ENCODE results near the gene CCDC121.
"Not testable (repeated sequence)": the region's sequence is repeated elsewhere in the genome, so short reads cannot be mapped to it uniquely, and the experiment has no call there.

CCDC121 gene

DNA sequence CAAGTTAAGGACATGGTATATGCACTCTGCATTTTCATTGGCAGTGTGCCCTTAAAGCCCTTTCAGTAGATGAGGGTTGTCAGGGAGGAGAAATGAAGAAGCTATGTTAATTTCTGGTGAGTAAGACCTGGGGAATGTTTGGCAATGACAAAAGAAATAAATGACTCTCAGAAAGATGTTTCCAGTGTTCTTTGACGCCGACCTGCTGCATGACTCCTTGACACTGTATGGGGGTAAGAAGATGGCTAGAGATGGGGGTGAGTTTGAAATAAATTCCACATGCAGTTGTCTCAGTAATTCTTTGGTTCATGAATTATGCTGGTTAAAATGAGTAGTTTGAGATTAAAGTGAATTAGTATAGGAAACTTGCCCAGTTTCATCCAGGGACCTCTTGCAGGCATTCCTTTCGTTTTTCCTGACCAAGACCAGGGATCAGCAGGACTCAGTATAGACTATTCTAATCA is 5.9 kb downstream of the CCDC121 start:
- no peak for DNase-seq
- TF ChIP-seq POLR2A (IDR thresholded peaks at IDR 0.05; ENCODE audit: low read length) (no peak), GATA1 (IDR thresholded peaks at IDR 0.05; ENCODE audit: low read depth, low read length) (no peak)

DNA sequence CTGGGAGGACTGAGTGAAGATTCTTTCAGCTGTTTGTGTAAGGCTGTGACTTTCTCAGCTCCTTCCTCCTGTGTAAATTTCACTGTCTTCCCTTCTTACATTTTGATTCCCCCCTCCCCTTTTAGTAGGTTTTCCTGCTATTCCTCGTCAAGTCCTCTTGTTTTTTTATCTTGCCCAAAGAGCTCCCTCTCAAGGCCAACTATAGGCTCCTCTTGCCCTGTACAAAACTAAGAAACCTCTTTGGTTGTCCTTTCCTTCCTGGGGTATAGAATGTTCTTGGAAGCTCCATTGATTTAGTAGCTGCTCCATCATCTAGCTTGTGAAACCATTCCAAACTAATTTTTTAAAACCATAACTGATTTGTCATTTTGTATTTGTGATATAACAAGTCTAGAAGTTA is 7.3 kb downstream of the CCDC121 start:
- DNase-seq = no peak
- TF ChIP-seq POLR2A (IDR thresholded peaks at IDR 0.05; ENCODE audit: low read length) (no peak), GATA1 (IDR thresholded peaks at IDR 0.05; ENCODE audit: low read depth, low read length) (no peak)

DNA sequence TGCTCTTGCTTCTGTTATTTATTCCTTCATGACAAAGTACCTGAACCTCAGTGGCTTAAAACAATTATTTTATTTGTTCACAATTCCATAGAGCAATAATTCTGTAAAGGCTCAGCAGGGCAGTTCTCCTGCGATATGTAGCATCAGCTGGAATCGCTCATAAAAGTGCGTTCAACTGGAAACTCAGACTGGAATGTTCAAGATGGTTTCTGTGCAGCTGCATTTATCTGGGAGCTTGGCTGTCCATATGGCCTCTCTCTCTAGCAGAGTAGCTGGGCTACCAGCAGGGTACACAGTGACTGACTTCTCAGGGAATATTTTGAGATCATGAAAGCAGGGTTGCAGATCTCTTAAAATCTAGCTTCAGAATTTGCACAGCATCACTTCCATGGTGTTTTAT is 13.5 kb downstream of the CCDC121 start:
- no peak for TF ChIP-seq POLR2A (IDR thresholded peaks at IDR 0.05; ENCODE audit: low read length)
- TF ChIP-seq GATA1 (IDR thresholded peaks at IDR 0.05; ENCODE audit: low read depth, low read length) = no peak
- no peak for DNase-seq

DNA sequence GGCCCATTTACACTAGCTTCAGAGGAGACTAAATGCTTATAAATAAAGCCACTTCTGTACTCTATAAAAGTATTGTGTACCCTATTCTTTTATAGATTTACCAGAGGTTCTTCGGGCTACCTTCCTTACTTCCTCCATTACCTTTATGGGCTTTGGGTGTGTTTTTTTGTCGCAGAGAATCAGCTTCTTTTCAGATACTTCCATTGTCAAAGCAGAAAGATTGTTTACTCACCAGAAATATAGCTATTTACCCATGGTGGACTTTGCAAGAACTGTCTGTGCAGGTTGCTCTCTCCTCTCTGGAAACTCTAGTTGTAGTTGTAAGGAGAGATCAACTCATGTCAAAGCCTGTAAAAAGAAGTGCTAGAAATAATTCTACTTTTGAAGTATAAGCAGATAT is 14.8 kb downstream of the CCDC121 start:
- TF ChIP-seq GATA1 (IDR thresholded peaks at IDR 0.05; ENCODE audit: low read depth, low read length) = no peak
- no peak for TF ChIP-seq POLR2A (IDR thresholded peaks at IDR 0.05; ENCODE audit: low read length)
- no peak for DNase-seq

DNA sequence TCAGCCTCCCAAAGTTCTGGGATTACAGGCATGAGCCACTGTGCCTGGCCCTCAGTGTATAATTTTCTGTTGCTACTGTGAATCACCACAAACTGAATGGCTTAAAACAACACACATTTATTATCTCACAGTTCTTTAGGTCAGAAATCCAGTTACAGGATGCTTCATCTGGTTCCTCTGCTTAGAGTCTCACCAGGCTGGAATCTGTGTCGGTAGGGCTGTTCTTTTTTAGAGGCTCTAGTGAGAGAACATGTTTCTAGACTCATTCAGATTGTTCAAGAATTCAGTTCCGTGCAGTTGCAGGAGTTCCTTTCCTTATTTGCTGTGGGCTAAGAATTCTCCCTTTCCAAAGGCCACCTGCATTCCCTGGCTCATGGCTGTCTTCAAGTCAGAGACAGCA is 22.2 kb downstream of the CCDC121 start:
- TF ChIP-seq GATA1 (IDR thresholded peaks at IDR 0.05; ENCODE audit: low read depth, low read length) = no peak
- no peak for TF ChIP-seq POLR2A (IDR thresholded peaks at IDR 0.05; ENCODE audit: low read length)
- DNase-seq = no peak

DNA sequence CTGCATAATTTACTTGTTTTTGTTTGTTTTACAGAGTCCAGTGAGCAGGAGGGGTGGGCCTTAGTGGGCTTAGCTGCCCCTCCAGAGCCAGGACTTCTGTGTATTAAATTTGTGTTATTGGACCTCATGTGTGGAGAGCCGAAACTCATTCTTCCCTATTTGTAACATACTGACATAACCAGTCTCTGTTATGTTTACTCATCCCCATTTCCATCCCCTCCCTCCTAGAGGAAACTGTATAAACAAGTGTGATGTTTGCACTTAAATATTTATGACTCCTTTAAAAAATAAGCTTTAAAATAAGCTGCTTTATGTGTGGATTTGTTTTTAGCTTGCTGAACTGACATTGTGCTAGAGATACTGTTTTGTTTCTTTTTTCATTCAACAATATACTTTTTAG is 32.2 kb downstream of the CCDC121 start:
- DNase-seq = no peak
- no peak for TF ChIP-seq POLR2A (IDR thresholded peaks at IDR 0.05; ENCODE audit: low read length)
- no peak for TF ChIP-seq GATA1 (IDR thresholded peaks at IDR 0.05; ENCODE audit: low read depth, low read length)

DNA sequence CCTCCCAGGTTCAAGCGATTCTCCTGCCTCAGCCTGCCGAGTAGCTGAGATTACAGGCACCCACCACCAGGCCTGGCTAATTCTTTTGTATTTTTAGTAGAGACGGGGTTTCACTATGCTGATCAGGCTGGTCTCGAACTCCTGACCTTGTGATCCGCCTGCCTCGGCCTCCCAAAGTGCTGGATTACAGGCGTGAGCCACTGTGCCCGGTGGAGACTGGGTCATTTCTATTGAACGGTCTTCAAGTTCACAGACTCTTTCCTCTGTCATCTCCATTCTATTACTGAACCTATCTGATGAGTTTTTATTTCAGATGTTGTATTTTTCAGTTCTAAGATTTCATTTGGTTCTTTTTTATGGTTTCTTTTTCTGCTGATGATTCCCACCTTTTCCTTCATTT is 33.4 kb downstream of the CCDC121 start:
- not testable (repeated sequence) for DNase-seq

DNA sequence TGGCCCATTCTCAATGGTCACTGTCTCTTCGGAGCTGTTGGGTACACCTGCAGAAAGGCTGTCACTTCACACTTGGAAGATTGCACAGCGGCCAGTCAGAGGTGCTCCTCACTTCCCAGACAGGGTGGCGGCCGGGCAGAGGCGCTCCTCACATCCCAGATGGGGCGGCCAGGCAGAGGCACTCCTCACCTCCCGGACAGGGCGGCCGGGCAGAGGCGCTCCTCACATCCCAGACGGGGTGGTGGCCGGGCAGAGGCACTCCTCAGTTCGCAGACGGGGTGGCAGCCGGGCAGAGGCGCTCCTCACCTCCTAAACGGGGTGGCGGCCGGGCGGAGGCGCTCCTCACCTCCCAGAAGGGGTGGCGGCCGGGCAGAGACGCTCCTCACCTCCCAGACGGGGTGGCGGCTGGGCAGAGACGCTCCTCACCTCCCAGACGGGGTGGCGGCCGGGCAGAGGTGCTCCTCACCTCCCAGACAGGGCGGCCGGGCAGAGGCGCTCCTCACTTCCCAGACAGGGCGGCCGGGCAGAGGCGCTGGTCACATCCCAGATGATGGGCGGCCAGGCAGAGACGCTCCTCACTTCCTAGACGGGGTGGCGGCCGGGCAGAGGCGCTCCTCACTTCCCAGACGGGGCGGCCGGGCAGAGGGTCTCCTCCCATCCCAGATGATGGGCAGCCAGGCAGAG is 34.6 kb downstream of the CCDC121 start:
- not testable (repeated sequence) for DNase-seq

DNA sequence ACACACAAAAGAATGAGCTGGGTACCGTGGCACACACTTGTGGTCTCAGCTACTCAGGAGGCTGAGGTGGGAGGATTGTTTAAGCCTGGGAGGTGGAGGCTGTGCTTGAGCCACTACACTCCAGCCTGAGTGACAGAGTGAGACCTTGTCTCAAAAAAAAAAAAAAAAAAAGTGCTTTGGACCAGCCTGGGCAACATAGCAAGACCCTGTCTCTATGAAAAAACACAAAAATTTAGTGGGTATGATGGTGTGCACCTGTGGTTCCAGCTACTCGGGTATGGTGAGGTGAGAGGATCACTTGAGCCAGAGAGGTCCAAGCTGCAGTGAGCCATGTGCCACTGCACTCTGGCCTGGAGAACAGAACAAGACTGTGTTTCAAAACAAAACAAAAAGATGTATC is 35.6 kb downstream of the CCDC121 start:
- no peak for TF ChIP-seq GATA1 (IDR thresholded peaks at IDR 0.05; ENCODE audit: low read depth, low read length)
- no peak for TF ChIP-seq POLR2A (IDR thresholded peaks at IDR 0.05; ENCODE audit: low read length)
- no peak for DNase-seq

DNA sequence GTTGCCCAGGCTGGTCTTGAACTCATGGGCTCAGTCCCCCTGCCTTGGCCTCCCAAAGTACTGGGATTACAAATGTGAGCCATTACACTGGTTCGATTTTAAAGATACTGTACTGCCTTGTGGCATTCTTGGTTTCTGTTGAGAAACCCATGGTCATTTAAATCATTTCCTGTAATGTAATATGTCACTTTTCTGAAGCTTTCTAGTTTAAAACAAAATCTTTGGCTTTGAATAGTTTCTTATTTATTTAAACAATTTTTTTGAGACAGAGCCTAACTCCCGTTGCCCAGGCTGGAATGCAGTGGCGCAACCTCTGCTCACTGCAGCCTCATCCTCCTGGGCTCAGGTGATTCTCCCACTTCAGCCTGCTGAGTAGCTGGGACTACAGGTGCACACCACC is 37.1 kb downstream of the CCDC121 start:
- TF ChIP-seq POLR2A (IDR thresholded peaks at IDR 0.05; ENCODE audit: low read length) (no peak), GATA1 (IDR thresholded peaks at IDR 0.05; ENCODE audit: low read depth, low read length) (no peak)
- DNase-seq = no peak

DNA sequence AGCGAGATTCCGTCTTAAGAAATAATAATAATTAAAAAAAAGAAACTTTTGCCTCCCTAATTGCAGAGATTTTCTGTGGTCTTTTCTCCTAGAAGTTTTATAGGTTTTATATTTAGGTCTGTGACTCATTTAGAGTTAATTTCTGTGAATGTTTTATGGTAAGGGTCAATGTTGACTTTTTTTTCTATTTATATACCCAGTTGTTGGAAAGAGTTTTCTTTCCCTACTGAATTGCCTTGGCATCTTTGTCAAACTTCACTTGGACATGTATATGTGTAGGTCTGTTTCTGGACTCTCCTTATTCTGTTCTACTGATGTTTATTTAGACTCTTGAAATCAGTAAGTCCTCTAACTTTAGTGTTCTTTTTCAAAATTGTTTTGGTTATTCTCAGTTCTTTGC is 40.5 kb downstream of the CCDC121 start:
- TF ChIP-seq POLR2A (IDR thresholded peaks at IDR 0.05; ENCODE audit: low read length) = no peak
- TF ChIP-seq GATA1 (IDR thresholded peaks at IDR 0.05; ENCODE audit: low read depth, low read length) = no peak
- DNase-seq = no peak

DNA sequence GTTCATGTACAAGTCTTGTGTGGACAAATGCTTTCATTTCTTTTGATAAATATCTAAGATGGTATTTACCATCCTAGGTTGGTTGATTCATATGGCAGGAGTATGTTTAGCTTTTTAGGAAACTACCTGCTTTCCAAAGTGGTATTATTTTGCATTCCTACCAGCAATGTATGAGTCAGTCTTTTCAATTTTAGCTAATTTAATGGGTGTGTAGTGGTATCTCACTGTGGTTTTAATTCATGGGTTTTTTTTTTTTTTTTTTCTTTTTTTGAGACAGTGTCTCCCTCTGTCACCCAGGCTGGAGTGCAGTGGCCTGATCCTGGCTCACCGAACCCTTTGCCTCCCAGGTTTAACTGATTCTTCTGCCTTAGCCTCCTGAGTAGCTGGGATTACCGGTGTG is 41.8 kb downstream of the CCDC121 start:
- no peak for DNase-seq
- TF ChIP-seq POLR2A (IDR thresholded peaks at IDR 0.05; ENCODE audit: low read length) (no peak), GATA1 (IDR thresholded peaks at IDR 0.05; ENCODE audit: low read depth, low read length) (no peak)

DNA sequence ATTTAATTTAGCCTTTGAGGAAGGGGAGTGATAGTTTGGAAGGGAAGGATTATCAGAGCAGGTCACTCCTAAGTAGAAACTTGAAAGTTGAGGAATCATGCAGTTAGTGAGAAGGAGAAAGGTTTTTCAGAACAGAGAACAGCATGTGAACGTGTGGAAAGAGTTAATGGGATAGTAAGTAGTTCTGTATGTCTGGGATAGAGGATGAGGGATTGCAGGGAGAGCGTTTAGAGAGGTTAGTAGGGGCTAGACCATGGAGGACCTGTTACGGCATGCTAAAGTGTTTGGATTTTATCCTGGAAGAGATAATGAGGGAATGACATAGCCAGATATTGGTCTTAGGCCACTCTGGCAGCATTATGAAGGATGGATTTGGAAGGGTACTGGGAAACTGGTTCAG is 44.2 kb downstream of the CCDC121 start:
- no peak for DNase-seq
- no peak for TF ChIP-seq POLR2A (IDR thresholded peaks at IDR 0.05; ENCODE audit: low read length)

DNA sequence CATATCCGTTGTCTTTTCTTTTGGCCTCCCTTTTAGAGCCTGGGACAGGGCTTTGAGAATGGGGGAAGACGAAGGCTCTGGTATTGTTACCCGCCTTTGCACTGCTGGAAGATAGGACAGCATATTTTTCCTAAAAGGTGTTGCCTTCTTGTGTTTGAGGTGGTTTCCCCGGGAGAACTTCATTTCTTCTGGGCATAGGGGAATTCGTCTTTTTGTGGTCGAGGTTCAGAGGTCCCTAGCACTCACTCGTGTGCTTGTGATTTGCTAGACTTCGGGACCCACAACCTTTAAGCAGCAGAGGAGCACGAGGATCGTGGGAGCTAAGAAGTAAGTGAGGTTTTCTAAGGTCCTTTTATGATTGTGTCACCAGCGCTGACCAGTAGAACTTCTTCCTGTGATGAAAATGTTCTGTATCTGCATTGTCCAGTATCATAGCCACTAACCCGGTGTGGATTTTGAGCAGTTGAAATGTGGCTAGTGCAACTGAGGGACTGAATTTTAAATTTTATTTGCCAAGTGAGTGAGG is 45.4 kb downstream of the CCDC121 start:
- DNase-seq = peak; percentile 56 to 57
- TF ChIP-seq POLR2A (IDR thresholded peaks at IDR 0.05; ENCODE audit: low read length) = no peak
- no peak for TF ChIP-seq GATA1 (IDR thresholded peaks at IDR 0.05; ENCODE audit: low read depth, low read length)

DNA sequence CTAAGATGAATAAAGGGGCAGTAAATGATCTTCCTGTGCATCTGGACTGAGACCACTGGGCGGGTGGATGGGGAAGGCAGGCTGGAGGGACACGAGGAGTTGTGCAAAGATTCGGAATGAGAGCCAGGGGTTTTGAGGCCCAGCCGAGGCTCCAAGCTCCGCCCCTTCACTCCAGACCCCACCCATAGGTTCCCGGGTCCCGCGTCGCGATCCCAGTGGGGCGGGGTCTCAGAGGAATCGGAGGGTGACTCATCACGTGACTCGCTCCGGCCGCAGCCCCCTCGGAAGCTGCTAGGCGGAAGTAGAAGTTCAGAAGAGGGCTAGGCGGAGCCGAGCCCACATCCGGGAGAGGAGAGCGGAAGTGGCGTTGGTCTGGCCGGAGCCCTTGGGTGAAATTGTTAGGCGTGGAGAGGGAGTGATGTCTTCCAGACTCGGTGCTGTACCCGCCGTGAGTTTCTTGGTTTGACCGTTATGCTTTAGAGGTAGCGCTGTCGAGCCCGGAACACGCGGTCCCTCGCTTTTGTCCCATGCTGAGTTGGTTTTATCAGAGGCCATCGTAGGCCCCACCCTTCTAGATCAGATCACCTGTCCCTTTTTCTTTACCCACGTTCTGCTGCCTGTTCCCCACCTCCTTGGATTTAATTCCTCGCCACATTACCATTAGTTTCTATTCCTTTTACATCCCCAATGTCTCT is 46.0 kb downstream of the CCDC121 start, which contains the start of gene ZNF512:
Gene ZNF512, plus strand, starts transcription at position 348 of the 695 bp plus-strand sequence. Its CDS starts 71 bp downstream, at position 419.
- peak; percentile 91 to 92 for DNase-seq
- TF ChIP-seq GATA1 (IDR thresholded peaks at IDR 0.05; ENCODE audit: low read depth, low read length) (no peak), POLR2A (IDR thresholded peaks at IDR 0.05; ENCODE audit: low read length) (peak; percentile 85)
